ENCODE data around the gene CNTNAP2.

GRCh38 chr7:146123715-146124114 lies 7.1 kb downstream of the CNTNAP2 start:
- TF ChIP-seq, protein P1, sequence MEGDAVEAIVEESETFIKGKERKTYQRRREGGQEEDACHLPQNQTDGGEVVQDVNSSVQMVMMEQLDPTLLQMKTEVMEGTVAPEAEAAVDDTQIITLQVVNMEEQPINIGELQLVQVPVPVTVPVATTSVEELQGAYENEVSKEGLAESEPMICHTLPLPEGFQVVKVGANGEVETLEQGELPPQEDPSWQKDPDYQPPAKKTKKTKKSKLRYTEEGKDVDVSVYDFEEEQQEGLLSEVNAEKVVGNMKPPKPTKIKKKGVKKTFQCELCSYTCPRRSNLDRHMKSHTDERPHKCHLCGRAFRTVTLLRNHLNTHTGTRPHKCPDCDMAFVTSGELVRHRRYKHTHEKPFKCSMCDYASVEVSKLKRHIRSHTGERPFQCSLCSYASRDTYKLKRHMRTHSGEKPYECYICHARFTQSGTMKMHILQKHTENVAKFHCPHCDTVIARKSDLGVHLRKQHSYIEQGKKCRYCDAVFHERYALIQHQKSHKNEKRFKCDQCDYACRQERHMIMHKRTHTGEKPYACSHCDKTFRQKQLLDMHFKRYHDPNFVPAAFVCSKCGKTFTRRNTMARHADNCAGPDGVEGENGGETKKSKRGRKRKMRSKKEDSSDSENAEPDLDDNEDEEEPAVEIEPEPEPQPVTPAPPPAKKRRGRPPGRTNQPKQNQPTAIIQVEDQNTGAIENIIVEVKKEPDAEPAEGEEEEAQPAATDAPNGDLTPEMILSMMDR (IDR thresholded peaks at IDR 0.05), result no peak
- no peak for TF ChIP-seq POLR2A (IDR thresholded peaks at IDR 0.05)
